SU-DHL-6 (cell line): Measurements from ENCODE around the gene ASTN2.

Experiments used
- H2AFZ ChIP-seq: fragments of 200-600 bp; sonication (generic); 2 replicates; pipeline ENCODE4 v1.6.1; 2014; ENCODE audit warnings: low read depth, mild to moderate bottlenecking, moderate library complexity, mixed read lengths, antibody characterized with exemption, low read length; ENCODE audit not compliant: severe bottlenecking
- H3F3A ChIP-seq: fragments of 200-600 bp; shearing (Covaris generic); 2 replicates; pipeline ENCODE4 v1.6.0; 2016; ENCODE audit warnings: antibody characterized with exemption, mild to moderate bottlenecking; ENCODE audit not compliant: insufficient read depth
- H3K27ac ChIP-seq: fragments of 200-600 bp; sonication (generic); 2 replicates; pipeline ENCODE4 v1.5.1; 2016; ENCODE audit warnings: low read depth, mild to moderate bottlenecking, low read length, moderate library complexity, mixed read lengths
- H3K27me3 ChIP-seq: fragments of 200-600 bp; sonication (generic), shearing (Covaris generic); 2 replicates; pipeline ENCODE4 v1.6.0; 2014; ENCODE audit warnings: mild to moderate bottlenecking, low read length
- H3K36me3 ChIP-seq: fragments of 200-600 bp; sonication (generic); 2 replicates; pipeline ENCODE4 v1.6.1; 2014; ENCODE audit warnings: mild to moderate bottlenecking, low read length, mixed read lengths
- H3K4me2 ChIP-seq: fragments of 300-600, 200-600 bp; shearing (Covaris generic), sonication (generic); 2 replicates; pipeline ENCODE4 v1.6.0; 2014; ENCODE audit warnings: low read length, low read depth, mild to moderate bottlenecking; ENCODE audit not compliant: poor library complexity, severe bottlenecking
- H3K4me3 ChIP-seq: fragments of 200-600 bp; sonication (generic); 2 replicates; pipeline ENCODE4 v1.5.1; 2014; ENCODE audit warnings: antibody characterized with exemption, low read length, mild to moderate bottlenecking, mixed read lengths; ENCODE audit not compliant: insufficient read depth, poor library complexity, severe bottlenecking
- H3K79me2 ChIP-seq: fragments of 200-600 bp; sonication (generic); 2 replicates; pipeline ENCODE4 v1.6.1; 2014; ENCODE audit warnings: mild to moderate bottlenecking, low read length, moderate library complexity; ENCODE audit not compliant: insufficient read depth
- H3K9ac ChIP-seq: fragments of 200-600 bp; sonication (generic); 2 replicates; pipeline ENCODE4 v1.7.0; 2014; ENCODE audit warnings: mild to moderate bottlenecking, low read length
- H3K9me2 ChIP-seq: fragments of 200-600 bp; sonication (generic); replicated peaks from 2 replicates; pipeline ENCODE4 v1.6.1; 2014; ENCODE audit warnings: low read length; ENCODE audit not compliant: insufficient read depth
- H3K9me3 ChIP-seq: fragments of 200-600 bp; sonication (generic); 2 replicates; pipeline ENCODE4 v1.6.1; 2014; ENCODE audit warnings: low read length, mixed read lengths; ENCODE audit not compliant: insufficient read depth
- H4K20me1 ChIP-seq: fragments of 200-600 bp; sonication (generic); 2 replicates; pipeline ENCODE4 v1.6.1; 2014; ENCODE audit warnings: low read depth, mild to moderate bottlenecking, antibody characterized with exemption, low read length, moderate library complexity, mixed read lengths
- CTCF ChIP-seq: fragments of 200-600 bp; sonication (generic); IDR thresholded peaks from one replicate; pipeline ENCODE4 v1.5.1; 2017; ENCODE audit warnings: antibody characterized with exemption, mild to moderate bottlenecking, low read length, moderate library complexity; ENCODE audit not compliant: insufficient read depth, poor library complexity, severe bottlenecking
- EZH2phosphoT487 ChIP-seq: fragments of 200-600 bp; sonication (generic), shearing (Covaris generic); conservative IDR thresholded peaks from 2 replicates; pipeline ENCODE4 v1.6.1; 2018; ENCODE audit warnings: mild to moderate bottlenecking, antibody characterized with exemption, low read length, moderate library complexity, mixed read lengths

ASTN2 gene

GRCh38 chr9:116604251-116604650, 810.6 kb downstream of the ASTN2 start:
- no peaks in the 10 kb centered on the region for H3K9me2 ChIP-seq

GRCh38 chr9:116599342-116599884, 815.4 kb downstream of the ASTN2 start:
- Histone ChIP-seq H3K9ac (no peak overlapping the region), H3K4me2 (no peak overlapping the region), H2AFZ (no peak overlapping the region), H4K20me1 (no peaks in the 10 kb centered on the region), H3K79me2 (no peaks in the 10 kb centered on the region), H3K9me2 (no peaks in the 10 kb centered on the region), H3F3A (no peaks in the 10 kb centered on the region), H3K27me3 (no peaks in the 10 kb centered on the region), H3K9me3 (no peaks in the 10 kb centered on the region), H3K27ac (no peak overlapping the region), H3K36me3 (no peaks in the 10 kb centered on the region), H3K4me3 (no peak overlapping the region)
- TF ChIP-seq CTCF: no peak
- TF ChIP-seq EZH2phosphoT487: no peak

More at GRCh38 chr9:116604251-116604650, 810.6 kb downstream of the ASTN2 start:
- H3K9ac ChIP-seq: no peak overlapping the region
- no peak overlapping the region for H2AFZ ChIP-seq
- no peak overlapping the region for H3K4me3 ChIP-seq
- no peaks in the 10 kb centered on the region for H3K27me3 ChIP-seq
- no peaks in the 10 kb centered on the region for H4K20me1 ChIP-seq
- H3F3A ChIP-seq: no peaks in the 10 kb centered on the region
- H3K4me2 ChIP-seq: no peak overlapping the region
- H3K9me3 ChIP-seq: no peaks in the 10 kb centered on the region
- TF ChIP-seq EZH2phosphoT487 (no peak), CTCF (no peak)
- H3K79me2 ChIP-seq: no peaks in the 10 kb centered on the region
- H3K27ac ChIP-seq: no peak overlapping the region
- H3K36me3 ChIP-seq: no peaks in the 10 kb centered on the region

GRCh38 chr9:116596646-116597045, 818.2 kb downstream of the ASTN2 start:
- H3K27me3 ChIP-seq: no peaks in the 10 kb centered on the region
- H3K4me2 ChIP-seq: no peak overlapping the region
- H3F3A ChIP-seq: no peaks in the 10 kb centered on the region
- no peak overlapping the region for H3K4me3 ChIP-seq
- no peaks in the 10 kb centered on the region for H3K9me2 ChIP-seq
- no peak overlapping the region for H3K27ac ChIP-seq
- H4K20me1 ChIP-seq: no peaks in the 10 kb centered on the region
- no peaks in the 10 kb centered on the region for H3K9me3 ChIP-seq
- no peak overlapping the region for H2AFZ ChIP-seq
- no peaks in the 10 kb centered on the region for H3K79me2 ChIP-seq
- TF ChIP-seq EZH2phosphoT487: no peak
- TF ChIP-seq CTCF: no peak
- H3K9ac ChIP-seq: no peak overlapping the region
- no peaks in the 10 kb centered on the region for H3K36me3 ChIP-seq

- Histone ChIP-seq H4K20me1 (no peaks in the 10 kb centered on the region), H3K4me3 (no peak overlapping the region), H3K27me3 (no peaks in the 10 kb centered on the region), H3K9ac (no peak overlapping the region), H3K36me3 (no peaks in the 10 kb centered on the region), H3F3A (no peaks in the 10 kb centered on the region), H3K9me3 (no peaks in the 10 kb centered on the region), H3K79me2 (no peaks in the 10 kb centered on the region), H3K27ac (no peak overlapping the region), H3K9me2 (no peaks in the 10 kb centered on the region), H2AFZ (no peak overlapping the region), H3K4me2 (no peak overlapping the region)
- TF ChIP-seq EZH2phosphoT487 (no peak), CTCF (no peak)
Observed at GRCh38 chr9:116594547-116594946, 820.3 kb downstream of the ASTN2 start.
